CD4-positive, alpha-beta T cell treated with Interleukin-15 for 1 hour (primary cell): ENCODE results near the gene AKR7A2.
A peak's percentile ranks its signal among the peaks of the same experiment; 100 is the strongest.
"Not testable (repeated sequence)": the region's sequence is repeated elsewhere in the genome, so short reads cannot be mapped to it uniquely, and the experiment has no call there.

ENCODE experiments used
- DNase-seq: peaks from one replicate; pipeline ENCODE4 v3.0.0-alpha.2; 2020

The AKR7A2 gene

GRCh38 chr1:19294638-19295037 lies 17.3 kb downstream of the AKR7A2 start:
- DNase-seq = no peak

DNA sequence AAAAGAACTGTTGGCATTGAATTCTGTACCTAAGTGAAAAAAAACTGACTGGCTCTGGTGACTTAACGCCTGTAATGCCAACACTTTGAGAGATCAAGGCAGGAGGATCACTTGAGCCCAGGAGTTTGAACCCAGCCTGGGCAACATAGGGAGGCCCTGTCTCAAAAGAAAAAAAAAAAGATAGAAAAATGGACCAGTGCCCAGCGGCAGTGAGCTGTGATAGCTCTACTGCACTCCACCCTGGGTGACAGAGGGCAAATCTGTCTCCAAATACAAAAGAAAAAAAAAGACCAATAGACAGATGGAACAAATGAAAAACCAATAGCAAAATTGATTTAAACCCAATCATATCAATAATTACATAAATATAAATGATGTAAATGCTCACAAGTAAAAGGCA lies 22.7 kb downstream of the AKR7A2 start:
- DNase-seq = no peak

- peak; percentile 59 for DNase-seq
Measured at GRCh38 chr1:19288324-19289241, 23.4 kb downstream of the AKR7A2 start, which contains the start of gene AKR7A3. Gene AKR7A3 (minus strand): TSS chr1:19288770. CDS start chr1:19288709, 61 bp downstream.

- no peak for DNase-seq
Measured at GRCh38 chr1:19287436-19288185, 24.3 kb downstream of the AKR7A2 start.

GRCh38 chr1:19285807-19286206 lies 26.1 kb downstream of the AKR7A2 start:
- not testable (repeated sequence) for DNase-seq

DNA sequence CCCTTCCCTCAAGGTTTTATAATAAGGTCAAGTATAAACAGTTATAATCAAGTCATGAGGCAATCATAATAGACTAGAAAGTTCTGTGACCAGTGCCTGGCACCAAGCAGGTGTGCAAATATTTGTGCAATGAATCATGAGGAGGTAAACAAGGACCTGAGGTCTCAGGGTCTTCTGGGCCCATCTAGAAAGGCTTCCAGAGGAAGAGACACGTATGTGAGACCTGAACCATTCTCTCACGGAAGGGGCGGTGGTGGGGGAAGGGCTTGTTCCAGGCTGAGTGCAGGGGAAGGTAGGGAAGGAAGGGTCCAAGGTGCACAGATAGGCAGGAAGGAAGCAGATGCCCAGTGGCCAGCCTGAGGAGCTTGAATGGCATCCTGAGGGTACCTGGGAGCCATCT lies 26.6 kb downstream of the AKR7A2 start:
- DNase-seq = not testable (repeated sequence)

DNA sequence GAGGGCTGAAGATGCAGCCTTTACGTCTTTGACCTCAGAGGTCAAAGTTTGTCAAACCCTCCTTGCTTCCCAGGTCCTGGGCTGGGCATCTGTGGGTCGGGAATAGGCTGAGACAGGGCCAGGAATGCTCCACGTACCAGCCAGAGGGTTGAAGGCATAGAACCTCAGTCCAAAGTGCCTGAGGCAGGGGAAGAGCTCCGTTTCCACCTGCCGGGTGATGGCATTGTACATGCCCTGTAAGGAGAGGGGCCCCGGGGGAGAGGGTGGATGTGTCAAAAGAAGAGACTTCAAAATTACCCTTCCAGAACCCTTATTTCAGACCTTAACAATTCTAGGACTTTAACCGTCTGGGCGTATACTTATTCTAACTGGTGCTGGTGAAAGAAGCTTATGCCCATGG lies 27.1 kb downstream of the AKR7A2 start:
- no peak for DNase-seq

- DNase-seq = no peak
Measured at GRCh38 chr1:19283891-19284290, 28.1 kb downstream of the AKR7A2 start.

- DNase-seq = no peak
Measured at GRCh38 chr1:19274636-19275035, 37.3 kb downstream of the AKR7A2 start.

DNA sequence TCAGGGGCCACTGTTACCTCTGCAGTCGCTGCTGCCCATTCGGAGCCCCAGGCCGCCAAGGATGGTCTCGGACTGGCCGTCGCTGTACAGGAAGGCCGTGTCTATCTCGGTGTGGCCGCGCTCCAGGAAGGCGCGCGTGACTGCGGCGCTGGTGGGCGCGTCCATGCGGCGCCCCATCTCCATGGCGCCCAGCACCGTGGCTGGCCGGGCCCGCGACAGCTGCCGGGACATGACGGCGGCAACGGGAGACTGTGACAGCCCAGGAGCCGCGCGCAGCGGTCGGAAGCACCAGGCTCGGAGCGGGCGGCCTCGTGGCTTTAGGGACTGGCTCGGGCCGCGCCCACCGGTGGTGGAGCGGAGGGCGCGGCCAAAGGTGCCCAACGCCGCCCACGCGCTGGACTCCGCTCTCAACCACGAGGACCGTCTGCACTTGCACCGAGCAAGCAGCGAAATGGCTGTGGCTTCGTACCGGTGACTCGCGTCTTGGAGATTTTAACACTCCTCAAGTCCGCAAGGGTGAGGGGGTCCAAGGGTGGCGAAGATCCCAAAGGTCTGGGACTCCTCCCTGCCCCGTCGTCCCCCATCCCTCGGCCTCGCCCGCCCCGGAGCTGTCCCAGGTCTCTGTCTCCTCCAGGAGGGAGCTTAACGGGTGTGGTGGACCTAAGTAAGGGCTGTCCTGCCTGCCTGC lies 38.0 kb downstream of the AKR7A2 start:
- not testable (repeated sequence) for DNase-seq

- DNase-seq = no peak
Measured at GRCh38 chr1:19273106-19273843, 38.7 kb downstream of the AKR7A2 start.

DNA sequence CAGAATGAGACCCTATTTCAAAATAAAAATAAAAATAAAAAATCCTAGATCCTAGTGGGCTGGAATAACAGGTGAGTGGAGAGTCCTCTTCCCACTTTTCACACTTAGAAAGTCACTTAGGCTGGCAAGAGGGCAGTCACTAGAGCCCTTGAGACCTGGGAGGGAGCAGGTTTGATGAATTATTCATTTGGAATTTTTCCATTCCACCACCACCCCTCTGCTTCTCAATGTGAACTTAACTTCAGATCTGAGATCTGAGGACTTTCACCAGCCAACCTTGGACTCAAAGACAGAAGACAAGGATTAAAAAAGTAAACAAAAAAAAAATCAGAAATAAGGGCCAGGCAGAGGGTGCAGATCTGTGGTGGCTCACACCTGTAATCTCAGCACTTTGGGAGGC lies 39.9 kb downstream of the AKR7A2 start:
- DNase-seq = no peak

DNA sequence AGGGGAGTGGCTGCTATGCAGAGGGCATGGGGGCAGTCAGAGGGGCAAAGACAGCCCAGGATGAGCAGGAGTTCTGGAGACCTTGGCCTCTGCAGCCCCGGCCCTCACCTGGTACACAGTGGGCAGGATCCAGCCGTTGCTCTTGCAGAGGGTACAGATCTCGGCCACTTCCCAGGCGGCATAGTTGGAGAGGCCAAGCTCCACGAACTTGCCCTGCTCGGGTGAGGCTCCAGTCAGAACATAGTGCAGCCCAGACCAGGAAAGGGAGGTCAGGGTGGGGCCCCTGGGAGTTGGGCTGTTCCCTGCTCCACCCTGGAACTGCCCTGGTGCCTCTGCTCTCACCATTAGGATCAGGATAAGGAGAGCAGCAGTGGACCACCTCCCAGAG lies 41.6 kb downstream of the AKR7A2 start:
- not testable (repeated sequence) for DNase-seq

DNA sequence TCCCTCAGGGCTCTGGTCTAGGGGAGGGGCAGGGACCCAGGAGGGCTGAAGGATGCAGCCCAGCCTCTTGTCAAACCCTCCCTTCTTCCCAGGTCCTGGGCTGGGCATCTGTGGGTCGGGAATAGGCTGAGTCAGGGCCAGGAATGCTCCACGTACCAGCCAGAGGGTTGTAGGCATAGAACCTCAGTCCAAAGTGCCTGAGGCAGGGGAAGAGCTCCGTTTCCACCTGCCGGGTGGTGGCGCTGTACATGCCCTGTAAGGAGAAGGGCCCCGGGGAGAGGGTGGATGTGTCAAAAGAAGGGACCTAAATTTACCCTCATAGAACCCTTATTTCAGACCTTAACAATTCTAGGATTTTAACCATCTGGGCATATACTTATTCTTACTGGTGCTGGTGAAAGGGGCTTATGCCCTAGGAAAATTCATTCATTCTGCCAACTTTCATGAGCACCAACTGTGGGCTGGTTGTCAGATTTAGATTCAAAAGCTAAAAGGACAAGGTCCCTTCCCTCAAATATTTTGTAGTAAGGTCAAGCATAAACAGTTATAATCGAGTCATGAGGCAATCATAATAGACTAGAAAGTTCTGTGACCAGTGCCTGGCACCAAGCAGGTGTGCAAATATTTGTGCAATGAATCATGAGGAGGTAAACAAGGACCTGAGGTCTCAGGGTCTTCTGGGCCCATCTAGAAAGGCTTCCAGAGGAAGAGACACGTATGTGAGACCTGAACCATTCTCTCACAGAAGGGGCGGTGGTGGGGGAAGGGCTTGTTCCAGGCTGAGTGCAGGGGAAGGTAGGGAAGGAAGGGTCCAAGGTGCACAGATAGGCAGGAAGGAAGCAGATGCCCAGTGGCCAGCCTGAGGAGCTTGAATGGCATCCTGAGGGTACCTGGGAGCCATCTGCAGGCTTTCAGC lies 42.3 kb downstream of the AKR7A2 start:
- not testable (repeated sequence) for DNase-seq

DNA sequence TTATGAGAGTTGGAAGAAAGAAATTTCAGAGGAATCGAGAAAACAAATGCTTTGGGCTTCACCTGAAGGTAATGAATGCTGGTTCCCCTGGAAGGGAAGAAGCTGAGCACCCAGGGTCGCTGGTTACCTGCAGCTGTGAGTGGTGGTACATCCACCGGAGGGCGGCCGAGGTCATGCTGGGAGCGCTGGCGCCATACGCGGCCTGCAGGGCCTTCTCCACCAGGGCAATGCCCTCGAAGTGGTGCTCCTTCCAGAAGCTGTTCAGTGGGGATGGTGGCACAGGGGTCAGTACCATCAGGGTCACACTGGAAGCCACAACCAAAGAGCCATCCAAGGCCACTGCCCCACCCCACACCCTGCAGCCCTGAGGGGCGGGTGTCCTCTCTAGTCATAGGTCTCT lies 43.5 kb downstream of the AKR7A2 start:
- DNase-seq = no peak

DNA sequence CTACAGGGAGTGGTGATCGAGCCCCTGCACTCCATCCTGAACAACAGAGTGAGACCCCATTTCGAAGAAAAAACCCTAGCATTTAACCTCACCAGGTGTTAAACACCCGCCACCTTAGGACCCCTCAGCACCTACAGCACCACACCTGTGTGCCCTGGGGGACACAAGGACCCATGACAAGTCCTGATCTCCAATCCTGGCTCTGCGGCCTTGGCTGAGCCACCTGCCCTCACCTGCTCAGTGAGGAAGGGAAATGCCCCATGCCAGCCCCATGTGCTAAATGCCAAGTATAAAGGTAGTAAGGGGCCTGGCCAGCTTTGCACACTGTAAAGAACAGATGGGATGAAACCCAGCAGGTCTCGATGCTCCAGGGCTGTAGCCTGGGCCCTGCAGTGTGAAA lies 49.2 kb downstream of the AKR7A2 start:
- no peak for DNase-seq

DNA sequence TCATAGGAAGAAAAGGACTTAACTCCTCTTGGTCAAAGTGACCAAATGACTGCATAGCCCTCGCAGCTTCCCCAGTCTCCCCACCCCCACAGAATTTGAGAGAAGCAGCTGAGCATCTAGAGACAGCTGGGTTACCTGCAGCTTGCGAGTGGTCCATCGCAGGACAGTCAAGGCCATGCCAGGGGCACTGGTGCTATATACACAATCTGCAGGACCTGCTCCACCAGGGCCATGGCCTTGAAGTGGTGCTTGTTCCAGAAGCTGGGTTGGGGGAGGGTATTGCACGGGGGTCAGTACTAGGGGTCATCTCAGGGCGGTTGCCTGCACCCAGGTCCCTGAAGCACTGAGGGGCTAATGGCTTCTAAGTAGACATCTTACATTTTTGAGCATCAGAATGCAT lies 49.9 kb downstream of the AKR7A2 start:
- no peak for DNase-seq

- no peak for DNase-seq
Measured at GRCh38 chr1:19260211-19261138, 51.5 kb downstream of the AKR7A2 start.

DNA sequence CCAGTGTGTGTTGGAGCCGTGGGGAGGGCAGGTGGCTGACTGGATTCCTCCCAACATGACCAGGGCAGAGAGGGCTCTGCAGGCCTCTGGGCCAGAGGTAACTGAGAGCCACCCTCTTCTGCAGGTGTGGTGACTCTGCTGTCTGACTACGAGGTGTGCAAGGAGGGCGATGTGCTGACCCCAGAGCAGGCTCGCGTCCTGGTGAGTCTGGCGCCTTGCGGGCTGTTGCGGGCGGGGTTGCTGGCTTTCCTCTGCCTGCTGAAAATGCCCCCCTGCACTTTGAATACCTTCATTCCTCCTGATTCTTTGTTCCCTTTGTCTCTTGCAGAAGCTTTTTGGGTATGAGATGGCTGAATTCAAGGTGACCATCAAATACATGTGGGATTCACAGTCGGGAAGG lies 53.6 kb downstream of the AKR7A2 start:
- no peak for DNase-seq

GRCh38 chr1:19257178-19257914 lies 54.6 kb downstream of the AKR7A2 start:
- no peak for DNase-seq
